Measurements from ENCODE around the gene STRA8.
"Not testable (repeated sequence)": the region's sequence is repeated elsewhere in the genome, so short reads cannot be mapped to it uniquely, and the experiment has no call there.

The STRA8 gene

DNA sequence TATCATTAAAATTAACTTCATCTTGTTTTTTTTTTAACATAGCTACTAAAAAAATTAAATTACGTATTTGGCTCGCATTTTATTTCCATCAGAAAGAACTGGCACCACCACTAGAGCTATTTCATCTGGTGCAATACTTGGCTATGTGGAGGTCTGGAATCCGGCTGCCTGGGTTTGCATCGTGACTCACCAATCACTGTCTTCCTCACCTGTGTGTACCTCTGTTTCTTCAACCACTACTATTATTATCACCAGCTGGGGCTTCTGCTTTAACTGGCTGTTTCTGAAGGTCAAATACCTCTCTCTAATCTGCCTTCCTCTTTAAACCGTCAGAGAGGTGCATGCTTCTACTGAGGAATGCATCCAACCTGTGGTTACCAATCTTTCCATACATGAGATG lies 28.8 kb upstream of the STRA8 start:
- no peak for DNase-seq (ENCODE audit: low spot score)

- no peak for DNase-seq (ENCODE audit: low spot score)
Observed at GRCh38 chr7:135205850-135206249, 27.8 kb upstream of the STRA8 start.

GRCh38 chr7:135206941-135207391 lies 26.7 kb upstream of the STRA8 start:
- DNase-seq (ENCODE audit: low spot score) = no peak

GRCh38 chr7:135207406-135208101 lies 26.1 kb upstream of the STRA8 start:
- no peak for DNase-seq (ENCODE audit: low spot score)

DNA sequence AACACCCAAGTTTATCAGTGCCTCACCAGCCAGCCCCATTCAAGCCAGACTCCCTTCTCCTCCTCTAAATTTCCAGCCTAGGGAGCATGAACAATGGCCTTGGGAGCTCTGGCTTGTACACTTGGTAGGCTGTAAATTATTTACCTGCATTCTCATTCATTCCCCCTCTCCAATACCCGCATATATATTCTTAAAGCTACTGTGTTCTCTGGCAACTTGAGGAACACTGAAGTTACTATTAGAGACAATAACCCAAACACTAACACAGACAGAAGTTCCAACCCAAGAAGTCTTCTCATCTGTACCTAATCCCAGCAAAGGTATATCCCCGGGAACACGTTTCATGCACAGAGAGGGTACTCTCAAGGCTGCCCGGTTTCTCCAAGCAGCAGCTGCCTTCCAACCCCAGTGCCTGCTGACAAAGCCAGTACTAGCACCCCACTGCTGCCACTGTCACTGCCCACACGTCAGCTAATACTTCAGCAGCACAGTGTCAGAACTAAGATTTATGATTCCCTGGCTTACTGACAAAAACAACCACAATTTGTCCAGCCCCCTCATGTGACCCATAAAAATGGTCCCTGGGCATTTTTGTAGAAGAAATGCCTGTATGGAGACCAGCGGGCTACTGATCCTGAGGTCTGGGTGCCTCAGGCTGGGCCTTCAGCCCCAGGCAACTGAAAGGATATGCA lies 25.4 kb upstream of the STRA8 start:
- DNase-seq (ENCODE audit: low spot score) = no peak

DNA sequence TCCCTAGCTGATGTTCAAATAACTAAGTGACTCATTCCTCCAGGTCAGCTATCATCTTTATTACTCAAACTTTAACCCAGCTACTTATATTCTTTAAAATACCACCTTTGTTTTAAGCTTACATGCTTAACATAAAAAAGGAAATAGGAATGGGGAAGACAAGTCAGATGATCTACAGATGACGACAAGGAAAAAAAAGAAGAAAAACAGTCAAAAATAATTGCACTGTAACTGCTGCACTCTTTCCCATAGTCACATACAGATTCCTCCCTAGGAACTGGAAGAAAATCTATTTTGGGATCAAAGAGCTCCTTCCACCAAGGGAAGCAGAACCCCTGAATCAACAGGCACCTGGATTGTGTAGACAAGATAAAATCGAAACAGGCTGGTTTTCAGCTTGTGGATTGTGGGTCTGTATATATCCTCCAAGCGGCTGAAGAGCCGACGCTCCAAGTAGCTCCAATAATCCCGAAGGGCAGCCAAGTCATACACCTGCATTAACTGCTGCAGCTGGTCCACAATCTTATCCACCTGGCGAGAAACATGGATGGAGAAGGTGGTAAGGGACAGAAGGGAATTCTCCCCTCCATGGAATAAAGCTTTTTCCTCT lies 24.3 kb upstream of the STRA8 start:
- DNase-seq (ENCODE audit: low spot score) = no peak

GRCh38 chr7:135210888-135211178 lies 22.8 kb upstream of the STRA8 start:
- no peak for DNase-seq (ENCODE audit: low spot score)

DNA sequence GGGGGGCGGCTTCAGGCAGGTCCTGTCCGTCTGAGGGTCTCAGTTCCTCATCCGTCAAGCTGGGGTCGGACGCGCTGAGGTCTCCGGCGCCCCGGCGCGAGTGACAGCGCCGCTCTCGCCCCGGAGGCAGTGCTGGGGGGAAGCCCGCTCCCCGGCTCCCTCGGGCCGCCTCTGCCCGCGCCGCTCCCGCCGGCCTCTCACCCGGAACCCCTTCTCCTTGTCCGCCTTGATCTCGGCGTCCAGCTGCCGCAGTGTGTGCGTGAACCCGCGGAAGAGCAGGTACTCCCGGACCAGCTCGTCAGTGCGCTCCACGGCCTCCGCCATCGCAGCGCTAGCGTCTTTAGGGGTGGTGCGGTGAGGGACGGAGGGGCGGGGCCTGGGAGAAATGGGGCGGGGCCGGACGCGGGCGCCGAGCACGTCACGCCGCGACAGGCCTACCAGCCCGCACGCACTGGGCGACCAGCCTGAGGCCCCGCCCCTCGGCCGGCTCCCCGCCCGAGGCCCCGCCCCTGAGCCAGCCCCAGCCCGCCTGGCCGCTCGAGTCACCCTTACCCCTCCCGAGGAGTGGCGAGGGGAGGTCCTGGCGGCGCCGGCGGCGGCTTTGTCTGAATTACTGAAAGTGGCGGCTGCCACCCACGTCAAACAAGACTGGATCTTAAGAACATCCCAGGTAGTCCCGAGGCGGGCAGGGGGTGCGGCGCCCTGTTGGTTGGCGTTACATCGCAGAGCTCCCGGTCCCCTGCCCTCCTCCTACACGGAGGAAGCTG lies 22.3 kb upstream of the STRA8 start, which contains the start of gene WDR91:
TSS of gene WDR91 (minus strand) at position 348 of the 767 bp plus-strand sequence. CDS start at position 324, 24 bp downstream.
- peak; percentile 91 for DNase-seq (ENCODE audit: low spot score)

DNA sequence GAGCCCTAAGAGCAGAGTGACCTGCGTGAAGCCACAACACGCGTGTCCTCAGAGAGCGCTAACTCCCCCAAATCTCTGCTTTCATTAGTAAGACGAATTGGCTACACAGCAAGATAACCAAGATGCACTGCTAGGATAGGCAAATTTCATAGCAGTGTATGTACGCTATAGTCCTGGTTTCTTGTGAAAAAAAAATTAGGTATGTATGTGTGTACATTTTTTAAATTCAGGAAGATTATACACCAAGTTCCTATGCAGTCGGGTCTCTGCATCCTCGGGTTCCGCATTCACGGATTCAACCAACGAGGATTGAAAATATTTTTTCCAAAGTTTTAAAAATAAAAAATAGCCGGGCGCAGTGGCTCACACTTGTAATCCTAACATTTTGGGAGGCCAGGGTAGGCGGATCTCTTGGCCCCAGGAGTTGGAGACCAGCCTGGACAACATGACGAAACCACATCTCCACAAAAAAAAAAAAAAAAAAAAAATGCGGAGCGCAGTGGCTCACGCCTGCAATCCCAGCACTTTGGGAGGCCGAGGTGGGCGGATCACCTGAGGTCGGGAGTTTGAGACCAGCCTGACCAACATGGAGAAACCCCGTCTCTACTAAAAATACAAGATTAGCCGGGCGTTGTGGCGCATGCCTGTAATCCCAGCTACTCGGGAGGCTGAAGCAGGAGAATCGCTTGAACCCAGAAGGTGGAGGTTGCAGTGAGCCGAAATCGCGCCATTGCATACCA lies 21.5 kb upstream of the STRA8 start:
- DNase-seq (ENCODE audit: low spot score) = not testable (repeated sequence)

DNA sequence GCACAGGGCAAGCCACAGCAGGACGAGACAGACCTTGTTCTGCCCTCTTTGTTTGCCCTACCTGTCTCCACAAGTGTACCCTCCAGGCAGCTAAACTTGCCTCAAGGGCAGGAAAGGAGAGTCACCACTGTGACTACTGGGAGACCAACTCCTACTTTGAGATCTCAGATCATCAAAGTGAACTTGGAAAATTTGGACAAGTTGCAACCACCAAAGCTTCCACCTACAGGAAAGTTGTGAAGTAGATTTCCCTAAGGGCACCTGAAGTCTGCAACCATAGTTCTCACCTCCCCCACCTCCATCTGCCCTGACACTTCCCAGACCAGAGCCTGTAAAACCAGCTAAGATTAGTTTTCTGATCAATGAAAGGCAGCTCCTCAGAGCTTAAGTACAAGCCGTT lies 19.8 kb upstream of the STRA8 start:
- no peak for DNase-seq (ENCODE audit: low spot score)

DNA sequence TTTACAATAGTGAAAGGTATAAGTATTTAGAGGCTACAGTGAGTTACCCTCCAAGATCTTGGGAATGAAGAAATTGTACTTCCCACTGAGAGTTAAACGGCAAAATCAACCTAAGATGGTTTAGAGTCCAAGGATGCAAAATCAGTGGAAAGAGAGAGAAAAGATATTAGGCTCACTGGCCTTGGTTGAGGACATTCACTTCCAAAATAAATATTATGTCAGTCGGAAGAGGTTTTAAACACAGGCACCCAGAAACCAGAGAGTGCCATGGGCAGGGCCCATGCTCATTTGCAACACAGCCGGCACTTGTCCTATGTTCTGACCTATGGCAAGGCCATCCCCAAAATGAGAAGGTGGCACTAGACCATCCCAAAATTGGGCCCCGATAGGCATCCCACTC lies 18.5 kb upstream of the STRA8 start:
- DNase-seq (ENCODE audit: low spot score) = no peak

DNA sequence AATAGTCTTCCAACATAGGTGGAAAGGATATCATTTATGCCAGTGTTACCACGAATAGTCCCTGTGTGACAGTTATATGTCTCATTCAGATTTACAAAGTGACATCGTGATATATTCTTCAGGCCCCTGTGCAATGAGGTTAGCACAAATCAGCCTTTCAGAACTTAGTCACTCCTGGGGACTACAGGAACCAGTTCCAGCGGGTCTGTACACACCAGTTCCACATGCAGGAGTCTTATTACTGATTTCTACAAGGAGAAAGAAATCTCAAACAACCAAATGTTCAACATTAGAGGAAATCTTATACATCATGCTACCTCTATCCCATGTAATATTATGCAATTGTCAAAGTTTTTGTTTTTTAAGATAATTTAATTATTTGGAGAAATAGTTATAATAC lies 17.9 kb upstream of the STRA8 start:
- no peak for DNase-seq (ENCODE audit: low spot score)

GRCh38 chr7:135217645-135218509 lies 15.8 kb upstream of the STRA8 start:
- DNase-seq (ENCODE audit: low spot score) = no peak

GRCh38 chr7:135224027-135224426 lies 9.6 kb upstream of the STRA8 start:
- no peak for DNase-seq (ENCODE audit: low spot score)

DNA sequence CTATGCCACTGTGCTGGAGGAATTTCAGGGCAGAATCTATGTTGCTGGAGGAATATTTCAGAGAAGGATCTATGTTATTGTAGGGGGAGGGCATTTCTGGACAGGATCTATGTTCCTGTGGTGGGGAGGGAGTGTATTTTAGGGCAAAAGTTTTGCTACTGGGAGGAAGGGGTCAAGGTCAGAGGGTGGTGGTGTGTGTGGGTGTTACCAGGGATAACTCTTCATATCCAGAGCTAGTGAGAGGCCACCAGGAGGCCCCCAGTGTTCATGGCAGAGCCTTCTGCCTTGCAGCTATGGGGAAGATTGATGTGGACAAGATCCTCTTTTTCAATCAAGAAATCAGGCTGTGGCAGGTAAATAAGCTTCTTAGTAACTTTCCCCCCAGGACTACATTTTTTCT lies 2.0 kb upstream of the STRA8 start:
- DNase-seq (ENCODE audit: low spot score) = no peak

- DNase-seq (ENCODE audit: low spot score) = no peak
Observed at GRCh38 chr7:135232087-135232486, 1.6 kb upstream of the STRA8 start.

- peak; percentile 61 for DNase-seq (ENCODE audit: low spot score)
Observed at GRCh38 chr7:135232720-135233119, 918 bp upstream of the STRA8 start.

DNA sequence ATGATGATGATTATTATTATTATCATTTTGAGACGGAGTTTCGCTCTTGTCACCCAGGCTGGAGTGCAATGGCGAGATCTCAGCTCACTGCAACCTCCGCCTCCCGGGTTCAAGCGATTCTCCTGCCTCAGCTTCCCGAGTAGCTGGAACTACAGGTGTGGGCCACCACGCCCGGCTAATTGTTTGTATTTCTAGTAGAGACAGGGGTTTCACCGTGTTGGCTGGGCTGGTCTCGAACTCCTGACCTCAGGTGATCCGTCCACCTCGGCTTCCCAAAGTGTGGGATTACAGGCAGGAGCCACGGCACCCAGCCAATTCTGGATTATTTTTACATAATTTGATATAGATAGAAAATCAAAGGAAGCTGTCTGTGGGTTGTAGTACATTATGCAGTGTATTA lies 457 bp downstream of the STRA8 start:
- DNase-seq (ENCODE audit: low spot score) = not testable (repeated sequence)

GRCh38 chr7:135234727-135235126 lies 1.1 kb downstream of the STRA8 start:
- no peak for DNase-seq (ENCODE audit: low spot score)

DNA sequence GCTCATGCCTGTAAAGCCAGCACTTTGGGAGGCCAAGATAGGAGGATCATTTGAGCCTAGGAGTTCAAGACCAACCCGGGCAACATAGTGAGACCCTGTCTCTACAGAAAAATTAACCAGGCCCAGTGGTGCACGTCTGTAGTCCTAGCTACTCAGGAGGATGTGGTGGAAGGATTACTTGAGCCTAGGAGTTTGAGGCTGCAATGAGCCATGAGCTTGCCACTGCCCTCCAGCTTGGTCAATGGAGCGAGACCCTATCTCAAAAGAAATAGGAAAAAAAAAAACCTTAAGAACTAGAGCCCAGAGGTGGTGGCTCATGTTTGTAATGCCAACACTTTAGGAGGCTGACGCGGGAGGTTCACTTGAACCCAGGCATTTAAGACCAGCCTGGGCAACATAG lies 2.2 kb downstream of the STRA8 start:
- no peak for DNase-seq (ENCODE audit: low spot score)

GRCh38 chr7:135236727-135237126 lies 3.1 kb downstream of the STRA8 start:
- DNase-seq (ENCODE audit: low spot score) = no peak

All from SK-N-DZ (cell line).